ENCODE data around the gene NCK2.

The NCK2 gene

GRCh38 chr2:105937498-105938097, 192.9 kb downstream of the NCK2 start:
- no peak for DNase-seq (ENCODE audit: low spot score)
- no peak for ATAC-seq (ENCODE audit: low read depth)
- H3K4me3 ChIP-seq (ENCODE audit: severe bottlenecking), result no peak overlapping the region
- H3K36me3 ChIP-seq (ENCODE audit: low read depth), result no peaks in the 10 kb centered on the region
- no peaks in the 10 kb centered on the region for H3K4me1 ChIP-seq (ENCODE audit: insufficient read depth, poor library complexity, severe bottlenecking)
- TF ChIP-seq CTCF (IDR thresholded peaks at IDR 0.05; ENCODE audit: poor library complexity, severe bottlenecking), result no peak
- H3K27me3 ChIP-seq (ENCODE audit: insufficient read depth, poor library complexity, severe bottlenecking), result no peaks in the 10 kb centered on the region
- H3K27ac ChIP-seq (ENCODE audit: poor library complexity, severe bottlenecking), result no peak overlapping the region
- H3K9me3 ChIP-seq (ENCODE audit: severe bottlenecking), result peaks cover 4% of the 10 kb centered on the region
